Left ventricle myocardium inferior (tissue), 1 donor: Measurements from ENCODE around the gene ARMC9. TPM values are rescaled to one million over a fixed set of nuclear protein-coding genes. Genes with fewer than 3 reads are reported as not detected.
A peak's percentile ranks its signal among the peaks of the same experiment; 100 is the strongest.

Experiments
- DNase-seq: peaks from one replicate; pipeline ENCODE4 v3.0.0-alpha.2; 2020
- H3K27ac ChIP-seq: fragments of 200-600 bp; replicated peaks from 2 replicates; pipeline ENCODE4 v1.8.0; 2021
- H3K27me3 ChIP-seq: fragments of 200-600 bp; 2 replicates; pipeline ENCODE4 v1.8.0; 2021; ENCODE audit warnings: low read depth
- H3K36me3 ChIP-seq: fragments of 200-600 bp; 2 replicates; pipeline ENCODE4 v1.8.0; 2021
- H3K4me1 ChIP-seq: fragments of 200-600 bp; 2 replicates; pipeline ENCODE4 v1.8.0; 2021
- H3K4me3 ChIP-seq: fragments of 200-600 bp; 2 replicates; pipeline ENCODE4 v1.8.0; 2021; ENCODE audit warnings: mild to moderate bottlenecking, moderate library complexity
- H3K9me3 ChIP-seq: fragments of 200-600 bp; replicated peaks from 2 replicates; pipeline ENCODE4 v1.8.0; 2021
- intact Hi-C: fragments of 100-400 bp; cut with micrococcal nuclease; formaldehyde crosslinking; loops from one replicate; pipeline ENCODE4 v1.11.0; 2022
- total RNA-seq: library from RNA; stranded (reverse); fragmentation: NEBNext Ultra II Directional; extraction: Animal tissue kit (Norgen Biotek cat#: 25700); gene quantifications from one replicate; pipeline ENCODE4 v1.2.1, GENCODE V29; 2021
- TF ChIP-seq, protein P1 (sequence below): fragments of 200-600 bp; IDR thresholded peaks from 2 replicates; pipeline ENCODE4 v1.8.0; 2021; ENCODE audit warnings: antibody characterized with exemption, mild to moderate bottlenecking, borderline replicate concordance
- donor health status: DM: no; HTN: yes; CAD: no; lungs with severe emphysema.

Gene ARMC9
- total RNA-seq, 1 donor from 2014 or later = 3.1 TPM

DNA sequence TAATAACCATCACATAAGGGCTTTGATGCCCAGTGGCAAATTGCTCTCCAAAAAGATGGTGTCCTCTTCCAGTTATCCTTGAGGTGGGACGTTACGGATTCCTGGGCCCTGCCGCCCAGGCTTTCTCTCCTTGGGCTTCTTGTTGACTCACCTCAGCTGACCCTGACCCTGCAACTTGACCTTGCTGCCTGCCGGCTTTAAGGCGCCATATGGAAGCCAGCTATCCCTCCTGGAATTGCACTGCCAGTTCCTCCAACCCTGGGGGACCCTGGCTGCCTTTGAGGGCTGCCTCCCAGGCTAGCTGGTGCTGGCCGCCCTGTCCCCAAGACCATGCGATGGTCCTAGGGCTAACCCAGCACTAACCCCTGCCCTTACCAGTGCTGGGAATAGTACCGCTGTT is 168.7 kb downstream of the ARMC9 start:
- Histone ChIP-seq H3K27ac (no peak overlapping the region), H3K36me3 (no peaks in the 10 kb centered on the region), H3K4me3 (no peak overlapping the region), H3K9me3 (no peaks in the 10 kb centered on the region), H3K4me1 (peaks cover 18% of the 10 kb centered on the region), H3K27me3 (no peaks in the 10 kb centered on the region)
- peak; percentile 5 for DNase-seq
- TF ChIP-seq, protein P1, sequence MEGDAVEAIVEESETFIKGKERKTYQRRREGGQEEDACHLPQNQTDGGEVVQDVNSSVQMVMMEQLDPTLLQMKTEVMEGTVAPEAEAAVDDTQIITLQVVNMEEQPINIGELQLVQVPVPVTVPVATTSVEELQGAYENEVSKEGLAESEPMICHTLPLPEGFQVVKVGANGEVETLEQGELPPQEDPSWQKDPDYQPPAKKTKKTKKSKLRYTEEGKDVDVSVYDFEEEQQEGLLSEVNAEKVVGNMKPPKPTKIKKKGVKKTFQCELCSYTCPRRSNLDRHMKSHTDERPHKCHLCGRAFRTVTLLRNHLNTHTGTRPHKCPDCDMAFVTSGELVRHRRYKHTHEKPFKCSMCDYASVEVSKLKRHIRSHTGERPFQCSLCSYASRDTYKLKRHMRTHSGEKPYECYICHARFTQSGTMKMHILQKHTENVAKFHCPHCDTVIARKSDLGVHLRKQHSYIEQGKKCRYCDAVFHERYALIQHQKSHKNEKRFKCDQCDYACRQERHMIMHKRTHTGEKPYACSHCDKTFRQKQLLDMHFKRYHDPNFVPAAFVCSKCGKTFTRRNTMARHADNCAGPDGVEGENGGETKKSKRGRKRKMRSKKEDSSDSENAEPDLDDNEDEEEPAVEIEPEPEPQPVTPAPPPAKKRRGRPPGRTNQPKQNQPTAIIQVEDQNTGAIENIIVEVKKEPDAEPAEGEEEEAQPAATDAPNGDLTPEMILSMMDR = no peak
- intact Hi-C loops = no loop called here

- peak overlapping the region; percentile 69 for H3K27ac ChIP-seq
- TF ChIP-seq, protein P1 = no peak
- no peaks in the 10 kb centered on the region for H3K27me3 ChIP-seq
- peak; percentile 60 for DNase-seq
- H3K4me1 ChIP-seq = peaks cover 22% of the 10 kb centered on the region
- H3K9me3 ChIP-seq = no peaks in the 10 kb centered on the region
- no peaks in the 10 kb centered on the region for H3K36me3 ChIP-seq
- intact Hi-C loops = no loop called here
- no peak overlapping the region for H3K4me3 ChIP-seq
Observed at GRCh38 chr2:231369580-231370428, 171.4 kb downstream of the ARMC9 start.

GRCh38 chr2:231370429-231370748 is 172.0 kb downstream of the ARMC9 start:
- Histone ChIP-seq H3K9me3 (no peaks in the 10 kb centered on the region), H3K36me3 (no peaks in the 10 kb centered on the region), H3K27me3 (no peaks in the 10 kb centered on the region), H3K4me1 (peaks cover 17% of the 10 kb centered on the region), H3K4me3 (no peak overlapping the region), H3K27ac (peak overlapping the region; percentile 69)
- TF ChIP-seq, protein P1 = no peak
- intact Hi-C loops = no loop called here
- no peak for DNase-seq

GRCh38 chr2:231370749-231371429 is 172.5 kb downstream of the ARMC9 start:
- TF ChIP-seq, protein P1 = no peak
- Histone ChIP-seq H3K4me3 (no peak overlapping the region), H3K36me3 (no peaks in the 10 kb centered on the region), H3K27me3 (no peaks in the 10 kb centered on the region), H3K27ac (peak overlapping the region; percentile 69), H3K9me3 (no peaks in the 10 kb centered on the region), H3K4me1 (peaks cover 17% of the 10 kb centered on the region)
- DNase-seq = no peak
- intact Hi-C loops = no loop called here

DNA sequence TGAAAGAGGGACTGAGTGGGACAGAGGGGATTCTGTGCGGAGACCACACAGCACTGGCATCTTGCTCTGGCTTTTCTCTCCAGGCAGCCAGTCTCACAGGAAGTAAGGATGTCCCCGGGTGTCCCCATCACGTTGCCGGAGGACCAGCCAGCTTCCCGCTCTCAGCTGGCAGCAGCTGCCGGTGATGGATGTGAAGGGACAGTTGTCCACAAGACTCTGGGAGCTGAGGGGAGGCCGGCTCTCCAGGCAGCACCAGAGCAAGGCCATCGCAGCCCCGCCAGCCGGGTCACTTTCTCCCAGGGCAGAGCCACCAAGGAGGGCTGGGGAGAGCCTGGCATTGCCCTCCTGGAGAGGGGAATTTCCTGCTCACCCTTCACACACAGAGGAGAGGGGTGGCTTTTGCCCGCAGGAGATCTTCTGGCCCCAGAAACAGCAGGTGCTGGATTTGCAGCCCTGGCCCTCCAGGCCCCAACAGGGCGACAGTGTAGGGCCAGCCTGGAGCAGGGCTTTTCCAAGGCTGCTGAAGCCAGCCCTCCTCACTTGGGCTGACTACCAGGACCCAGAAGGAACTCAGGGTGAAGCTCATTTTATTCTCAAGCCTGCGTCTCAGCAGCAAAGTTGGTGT is 173.1 kb downstream of the ARMC9 start:
- intact Hi-C loops = no loop called here
- TF ChIP-seq, protein P1 = no peak
- Histone ChIP-seq H3K36me3 (no peaks in the 10 kb centered on the region), H3K4me3 (no peak overlapping the region), H3K4me1 (peaks cover 17% of the 10 kb centered on the region), H3K9me3 (no peaks in the 10 kb centered on the region), H3K27me3 (no peaks in the 10 kb centered on the region), H3K27ac (no peak overlapping the region)
- DNase-seq = no peak
